NCI-H1436 treated with DMSO at 0.1 percent for 48 hours (cell line): ENCODE results near the gene RIMKLB.
"Not testable (repeated sequence)": the region's sequence is repeated elsewhere in the genome, so short reads cannot be mapped to it uniquely, and the experiment has no call there.

Experiments
- DNase-seq: peaks from one replicate; lab custom pipeline; 2025; lab: John Stamatoyannopoulos, UW

The RIMKLB gene

GRCh38 chr12:8779281-8779680 lies 81.5 kb downstream of the RIMKLB start:
- DNase-seq, result no peak

- no peak for DNase-seq
Observed at GRCh38 chr12:8779862-8780261, 82.1 kb downstream of the RIMKLB start.

- no peak for DNase-seq
Observed at GRCh38 chr12:8780389-8780788, 82.6 kb downstream of the RIMKLB start.

DNA sequence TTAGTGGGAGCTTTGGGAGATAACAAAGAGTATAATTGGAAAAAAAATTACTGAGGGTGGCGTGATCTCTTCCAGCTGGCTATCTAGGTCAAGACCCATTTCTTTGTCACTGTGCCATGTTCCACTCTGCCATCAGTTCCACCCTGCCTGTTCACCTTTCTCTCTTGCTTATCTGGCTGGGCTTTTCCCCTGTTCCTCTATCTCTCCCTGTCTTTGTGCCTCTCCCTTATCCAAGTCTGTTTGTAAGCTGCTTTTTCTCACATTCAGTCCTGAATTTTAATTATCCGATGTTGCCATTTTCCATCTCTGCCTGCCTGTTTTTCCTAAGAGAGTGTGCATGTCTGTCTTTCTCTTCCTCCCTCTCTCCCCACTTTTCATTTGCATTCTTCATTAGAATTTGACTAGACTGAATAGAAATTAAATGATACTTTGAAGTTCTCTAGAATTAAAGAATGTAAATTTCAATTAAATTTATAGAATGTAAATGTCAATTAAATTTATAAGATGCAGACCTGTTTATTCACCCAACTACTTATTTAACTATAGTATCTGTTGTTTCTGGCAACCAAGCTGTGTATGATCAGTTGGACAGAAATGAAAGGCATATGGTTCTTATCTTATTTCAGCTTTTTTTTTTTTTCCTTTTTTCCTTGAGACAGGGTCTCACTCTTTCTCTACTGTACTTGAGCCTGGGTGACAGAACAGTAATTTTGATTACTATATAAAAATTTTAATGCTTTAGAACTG lies 83.8 kb downstream of the RIMKLB start:
- DNase-seq, result no peak

- DNase-seq, result no peak
Observed at GRCh38 chr12:8784290-8784888, 86.6 kb downstream of the RIMKLB start.

GRCh38 chr12:8785499-8785898 lies 87.7 kb downstream of the RIMKLB start:
- no peak for DNase-seq

DNA sequence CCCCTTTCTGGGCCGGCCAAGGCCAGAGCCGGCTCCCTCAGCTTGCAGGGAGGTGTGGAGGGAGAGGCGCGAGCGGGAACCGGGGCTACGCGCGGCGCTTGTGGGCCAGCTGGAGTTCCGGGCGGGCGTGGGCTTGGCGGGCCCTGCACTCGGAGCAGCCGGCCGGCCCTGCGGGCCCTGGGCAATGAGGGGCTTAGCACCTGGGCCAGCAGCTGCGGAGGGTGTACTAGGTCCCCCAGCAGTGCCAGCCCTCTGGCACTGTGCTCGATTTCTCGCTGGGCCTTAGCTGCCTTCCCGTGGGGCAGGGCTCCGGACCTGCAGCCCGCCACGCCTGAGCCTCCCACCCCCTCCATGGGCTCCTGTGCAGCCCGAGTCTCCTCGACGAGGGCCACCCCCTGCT lies 89.4 kb downstream of the RIMKLB start:
- DNase-seq, result not testable (repeated sequence)

- not testable (repeated sequence) for DNase-seq
Observed at GRCh38 chr12:8788706-8789105, 90.9 kb downstream of the RIMKLB start.

- not testable (repeated sequence) for DNase-seq
Observed at GRCh38 chr12:8789341-8790013, 91.7 kb downstream of the RIMKLB start.

DNA sequence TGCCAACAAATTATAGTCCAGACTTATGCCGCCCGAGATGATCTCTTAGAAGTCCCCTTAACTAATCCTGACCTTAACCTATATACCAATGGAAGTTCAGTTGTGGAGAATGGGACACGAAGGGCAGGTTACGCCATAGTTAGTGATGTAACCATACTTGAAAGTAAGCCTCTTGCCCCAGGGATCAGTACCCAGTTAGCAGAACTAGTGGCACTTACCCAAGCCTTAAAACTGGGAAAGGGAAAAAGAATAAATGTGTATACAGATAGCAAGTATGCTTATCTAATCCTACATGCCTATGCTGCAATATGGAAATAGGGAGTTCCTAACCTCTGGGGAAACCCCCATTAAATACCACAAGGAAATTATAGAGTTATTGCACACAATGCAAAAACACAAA lies 95.4 kb downstream of the RIMKLB start:
- DNase-seq, result not testable (repeated sequence)

DNA sequence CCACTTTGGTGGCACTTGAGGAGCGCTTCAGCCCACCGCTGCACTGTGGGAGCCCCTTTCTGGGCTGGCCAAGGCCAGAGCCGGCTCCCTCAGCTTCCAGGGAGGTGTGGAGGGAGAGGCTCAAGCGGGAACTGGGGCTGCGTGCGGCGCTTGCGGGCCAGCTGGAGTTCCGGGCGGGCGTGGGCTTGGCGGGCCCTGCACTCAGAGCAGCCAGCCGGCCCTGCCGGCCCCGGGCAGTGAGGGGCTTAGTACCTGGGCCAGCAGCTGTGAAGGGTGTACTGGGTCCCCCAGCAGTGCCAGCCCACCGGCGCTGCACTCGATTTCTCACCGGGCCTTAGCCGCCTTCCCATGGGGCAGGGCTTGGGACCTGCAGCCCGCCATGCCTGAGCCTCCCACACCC lies 96.8 kb downstream of the RIMKLB start:
- DNase-seq, result not testable (repeated sequence)

- no peak for DNase-seq
Observed at GRCh38 chr12:8796831-8797626, 99.2 kb downstream of the RIMKLB start.

DNA sequence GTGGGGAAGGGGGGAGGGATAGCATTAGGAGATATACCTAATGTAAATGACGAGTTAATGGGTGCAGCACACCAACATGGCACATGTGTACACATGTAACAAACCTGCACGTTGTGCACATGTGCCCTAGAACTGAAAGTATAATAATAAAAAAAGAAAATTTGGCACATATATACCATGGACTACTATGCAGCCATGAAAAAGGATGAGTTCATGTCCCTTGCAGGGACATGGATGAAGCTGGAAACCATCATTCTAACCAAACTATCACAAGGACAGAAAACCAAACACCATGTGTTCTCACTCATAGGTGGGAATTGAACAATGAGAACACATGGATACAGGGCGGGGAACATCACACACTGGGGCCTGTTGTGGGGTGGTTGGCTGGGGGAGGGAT lies 103.4 kb downstream of the RIMKLB start:
- DNase-seq, result not testable (repeated sequence)

DNA sequence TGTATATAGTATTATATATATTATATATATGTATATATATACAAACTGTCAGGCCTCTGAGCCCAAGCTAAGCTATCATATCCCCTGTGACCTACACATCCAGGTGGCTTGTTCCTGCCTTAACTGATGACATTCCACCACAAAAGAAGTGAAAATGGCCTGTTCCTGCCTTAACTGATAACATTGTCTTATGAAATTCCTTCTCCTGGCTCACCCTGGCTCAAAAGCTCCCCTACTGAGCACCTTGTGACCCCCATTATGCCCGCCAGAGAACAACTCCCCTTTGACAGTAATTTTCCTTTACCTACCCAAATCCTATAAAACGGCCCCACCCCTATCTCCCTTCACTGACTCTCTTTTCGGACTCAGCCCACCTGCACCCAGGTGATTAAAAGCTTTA lies 107.0 kb downstream of the RIMKLB start:
- not testable (repeated sequence) for DNase-seq

DNA sequence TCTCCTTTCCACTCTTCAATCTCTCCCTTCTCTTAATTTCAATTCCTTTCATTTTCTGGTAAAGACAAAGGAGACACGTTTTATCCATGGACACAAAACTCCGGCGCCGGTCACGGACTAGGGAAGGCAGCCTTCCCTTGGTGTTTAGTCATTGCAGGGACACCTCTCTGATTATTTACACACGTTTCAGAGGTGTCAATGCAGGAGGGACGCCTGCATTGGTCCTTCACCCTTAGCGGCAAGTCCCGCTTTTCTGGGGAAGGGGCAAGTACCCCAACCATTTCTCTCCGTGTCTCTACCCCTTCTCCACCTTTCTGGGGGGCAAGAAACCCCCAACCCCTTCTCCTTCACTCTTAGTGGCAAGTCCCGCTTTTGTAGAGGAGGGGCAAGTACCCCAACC lies 107.7 kb downstream of the RIMKLB start:
- DNase-seq, result not testable (repeated sequence)

DNA sequence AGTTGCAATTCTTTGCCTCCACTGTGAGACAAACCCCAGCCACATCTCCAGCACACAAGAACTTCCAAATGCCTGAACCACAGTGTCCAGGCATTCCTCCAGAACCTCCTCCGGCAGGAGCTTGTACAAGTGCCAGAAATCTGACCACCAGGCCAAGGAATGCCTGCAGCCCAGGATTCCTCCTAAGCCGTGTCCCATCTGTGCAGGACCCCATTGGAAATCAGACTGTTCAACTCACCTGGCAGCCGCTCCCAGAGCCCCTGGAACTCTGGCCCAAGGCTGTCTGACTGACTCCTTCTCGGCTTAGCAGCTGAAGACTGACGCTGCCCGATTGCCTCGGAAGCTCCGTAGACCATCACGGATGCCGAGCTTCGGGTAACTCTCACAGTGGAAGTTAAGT lies 109.3 kb downstream of the RIMKLB start:
- DNase-seq, result not testable (repeated sequence)

DNA sequence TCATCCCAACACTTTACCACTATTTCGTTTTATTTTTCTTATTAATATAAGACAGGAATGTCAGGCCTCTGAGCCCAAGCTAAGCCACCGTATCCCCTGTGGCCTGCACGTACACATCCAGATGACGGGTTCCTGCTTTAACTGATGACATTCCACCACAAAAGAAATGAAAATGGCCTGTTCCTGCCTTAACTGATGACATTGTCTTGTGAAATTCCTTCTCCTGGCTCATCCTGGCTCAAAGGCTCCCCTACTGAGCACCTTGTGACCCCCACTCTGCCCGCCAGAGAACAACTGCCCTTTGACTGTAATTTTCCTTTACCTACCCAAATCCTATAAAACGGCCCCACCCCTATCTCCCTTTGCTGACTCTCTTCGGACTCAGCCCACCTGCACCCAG lies 112.3 kb downstream of the RIMKLB start:
- not testable (repeated sequence) for DNase-seq

GRCh38 chr12:8813572-8814357 lies 116.0 kb downstream of the RIMKLB start:
- no peak for DNase-seq

DNA sequence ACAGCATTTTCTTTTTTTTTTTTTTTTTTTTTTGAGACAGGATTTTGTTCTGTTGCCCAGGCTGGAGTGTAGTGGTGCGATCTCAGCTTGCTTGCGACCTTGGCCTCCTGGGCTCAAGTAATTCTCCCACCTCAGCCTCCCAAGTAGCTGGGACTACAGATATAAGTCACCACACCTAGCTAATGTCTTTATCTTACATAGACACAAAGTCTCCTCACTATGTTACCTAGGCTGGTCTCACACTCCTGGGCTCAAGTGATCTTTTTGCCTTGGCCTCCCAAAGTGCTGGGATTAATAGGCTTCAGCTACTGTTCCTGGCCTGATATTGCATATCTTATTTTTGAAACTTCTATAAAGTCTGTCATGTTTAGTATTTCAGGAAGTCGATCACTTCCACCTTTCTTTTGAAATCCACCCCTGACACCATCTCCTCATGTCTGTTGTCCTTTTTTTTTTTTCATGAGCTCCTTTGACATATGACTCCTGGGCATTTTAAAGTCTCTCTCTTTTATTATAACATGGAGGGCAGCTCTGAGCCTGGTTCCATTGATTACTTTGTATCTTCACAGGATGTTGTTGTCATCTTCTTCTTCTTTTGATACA lies 118.8 kb downstream of the RIMKLB start:
- DNase-seq, result no peak

DNA sequence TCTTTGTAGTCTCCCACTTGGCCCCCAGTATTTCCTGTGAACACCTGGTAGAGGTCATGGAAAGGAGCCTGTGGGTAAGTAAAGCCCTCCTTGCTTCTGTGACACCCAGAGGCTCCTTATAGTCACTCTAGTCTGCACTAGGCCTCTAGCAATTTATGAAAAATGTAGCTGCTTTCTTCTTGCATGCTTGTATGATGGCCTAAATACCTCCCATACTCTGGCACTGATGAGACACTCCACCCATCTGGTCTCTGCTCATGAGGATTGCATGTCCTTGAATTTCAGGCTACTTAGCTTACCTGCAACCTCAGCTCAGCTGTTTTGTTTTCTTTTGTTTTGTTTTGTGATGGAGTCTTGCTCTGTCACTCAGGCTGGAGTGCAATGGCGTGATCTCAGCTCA lies 120.1 kb downstream of the RIMKLB start:
- no peak for DNase-seq

- DNase-seq, result no peak
Observed at GRCh38 chr12:8818526-8818925, 120.7 kb downstream of the RIMKLB start.
